Neural progenitor cell (in vitro differentiated cells): ENCODE data around the gene MINDY3.
"Not testable (repeated sequence)": the region's sequence is repeated elsewhere in the genome, so short reads cannot be mapped to it uniquely, and the experiment has no call there.

Experiments
- CTCF ChIP-seq: fragments of 200-600 bp; sonication (generic); IDR thresholded peaks from 2 replicates; pipeline ENCODE4 v1.5.1; 2017; ENCODE audit warnings: antibody characterized with exemption, mild to moderate bottlenecking
- EZH2 ChIP-seq: fragments of 200-600 bp; sonication (generic); IDR thresholded peaks from 2 replicates; pipeline ENCODE4 v1.6.1; 2017; ENCODE audit warnings: antibody characterized with exemption, mild to moderate bottlenecking, moderate library complexity

- not testable (repeated sequence) for TF ChIP-seq CTCF, EZH2
Measured at GRCh38 chr10:15774534-15774933, 85.8 kb downstream of the MINDY3 start.
